Retina (tissue), 1 donor: Measurements from ENCODE around the gene TM2D1.
"Not testable (repeated sequence)": the region's sequence is repeated elsewhere in the genome, so short reads cannot be mapped to it uniquely, and the experiment has no call there.

Source experiments
- DNase-seq: peaks from one replicate; pipeline ENCODE4 v3.0.0-alpha.2; 2016

TM2D1 gene

DNA sequence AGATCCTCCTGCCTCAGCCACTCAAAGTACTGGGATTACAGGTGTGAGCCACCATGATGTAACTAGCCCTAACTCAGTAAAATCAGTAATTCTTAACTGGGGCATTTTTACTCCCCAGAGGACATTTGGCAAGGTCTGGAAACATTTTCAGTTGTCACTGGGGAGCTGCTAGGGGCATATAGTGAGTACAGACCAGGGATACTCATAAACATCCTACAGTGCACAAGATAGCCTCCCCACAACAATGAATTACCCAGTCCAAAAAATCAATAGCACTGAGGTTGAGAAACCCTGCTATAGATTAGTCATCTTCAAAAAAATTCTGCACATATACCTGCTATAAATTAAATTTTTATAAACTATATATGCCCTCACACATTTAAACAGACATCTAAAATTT is 13.0 kb downstream of the TM2D1 start:
- no peak for DNase-seq

DNA sequence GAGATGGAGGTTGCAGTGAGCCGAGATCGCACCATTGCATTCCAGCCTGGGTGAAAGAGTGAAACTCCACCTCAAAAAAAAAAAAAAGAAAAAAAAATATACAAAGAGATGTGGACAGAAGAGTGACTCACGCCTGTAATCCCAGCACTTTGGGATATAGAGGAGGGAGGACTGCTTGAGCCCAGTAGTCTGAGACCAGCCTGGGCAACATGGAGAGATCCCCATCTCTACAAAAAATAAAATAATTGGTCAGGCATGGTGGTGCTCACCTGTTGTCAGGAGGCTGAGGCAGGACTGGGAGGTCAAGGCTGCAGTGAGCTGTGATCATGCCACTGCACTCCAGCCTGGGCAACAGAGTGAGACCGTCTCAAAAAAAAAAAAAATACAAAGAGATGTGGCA is 13.7 kb downstream of the TM2D1 start:
- DNase-seq, result not testable (repeated sequence)

DNA sequence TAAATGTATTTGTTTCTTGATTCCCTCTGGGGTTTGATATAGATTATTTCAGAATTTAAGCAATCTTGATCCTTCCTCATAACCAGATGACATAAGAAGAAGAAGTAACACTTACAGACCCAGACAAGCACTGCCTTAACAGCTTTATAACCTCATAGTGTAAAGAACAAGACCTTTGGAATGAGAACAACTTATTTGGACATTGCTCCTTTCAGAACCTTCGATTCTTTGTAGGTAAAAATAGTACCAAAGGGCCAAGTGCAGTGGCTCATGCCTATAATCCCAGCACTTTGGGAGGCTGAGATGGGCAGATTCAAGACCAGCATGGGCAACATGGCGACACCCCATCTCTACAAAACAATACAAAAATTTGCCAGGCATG is 15.0 kb downstream of the TM2D1 start:
- DNase-seq, result no peak

DNA sequence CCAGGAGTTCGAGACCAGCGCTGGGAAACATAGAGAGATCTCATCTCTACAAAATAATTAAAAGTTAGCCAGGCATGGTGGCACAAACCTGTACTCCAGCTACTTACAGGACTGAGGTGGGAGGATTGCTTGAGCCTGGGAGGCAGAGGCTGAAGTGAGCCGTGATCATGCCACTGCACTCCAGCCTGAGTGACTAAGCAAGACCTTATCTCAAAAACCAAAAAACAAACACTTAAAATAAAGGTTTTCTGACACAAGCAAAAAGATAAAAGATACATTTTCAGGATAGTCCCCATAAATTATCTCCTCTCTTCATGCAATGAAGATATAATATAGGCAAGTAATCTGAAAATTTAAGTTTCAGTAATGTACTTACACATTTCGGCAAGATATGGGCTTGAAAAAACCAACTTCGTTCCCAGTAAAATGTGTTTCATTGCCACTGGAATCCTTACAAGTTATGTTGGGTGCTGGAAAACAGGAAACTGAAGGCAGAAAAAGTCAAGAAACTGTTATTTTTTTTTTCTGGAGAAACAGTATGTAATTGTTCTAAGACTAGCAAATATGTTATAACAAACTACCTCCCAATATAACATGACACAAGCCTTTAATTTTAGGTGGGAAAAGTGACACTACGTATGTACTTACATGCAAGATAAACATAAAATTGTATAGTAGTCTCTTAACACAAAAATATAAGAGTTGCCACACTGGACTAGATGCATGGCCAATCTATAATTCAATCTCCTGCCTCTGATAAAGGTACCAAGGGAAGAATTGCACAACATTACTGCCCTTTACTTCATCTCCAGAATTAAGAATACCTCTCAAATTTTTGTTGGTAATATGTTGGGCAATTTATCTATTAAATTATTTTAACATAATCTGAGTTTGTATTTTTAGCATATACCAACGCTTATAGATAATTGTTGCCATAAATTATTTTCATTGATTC is 15.7 kb downstream of the TM2D1 start:
- no peak for DNase-seq

DNA sequence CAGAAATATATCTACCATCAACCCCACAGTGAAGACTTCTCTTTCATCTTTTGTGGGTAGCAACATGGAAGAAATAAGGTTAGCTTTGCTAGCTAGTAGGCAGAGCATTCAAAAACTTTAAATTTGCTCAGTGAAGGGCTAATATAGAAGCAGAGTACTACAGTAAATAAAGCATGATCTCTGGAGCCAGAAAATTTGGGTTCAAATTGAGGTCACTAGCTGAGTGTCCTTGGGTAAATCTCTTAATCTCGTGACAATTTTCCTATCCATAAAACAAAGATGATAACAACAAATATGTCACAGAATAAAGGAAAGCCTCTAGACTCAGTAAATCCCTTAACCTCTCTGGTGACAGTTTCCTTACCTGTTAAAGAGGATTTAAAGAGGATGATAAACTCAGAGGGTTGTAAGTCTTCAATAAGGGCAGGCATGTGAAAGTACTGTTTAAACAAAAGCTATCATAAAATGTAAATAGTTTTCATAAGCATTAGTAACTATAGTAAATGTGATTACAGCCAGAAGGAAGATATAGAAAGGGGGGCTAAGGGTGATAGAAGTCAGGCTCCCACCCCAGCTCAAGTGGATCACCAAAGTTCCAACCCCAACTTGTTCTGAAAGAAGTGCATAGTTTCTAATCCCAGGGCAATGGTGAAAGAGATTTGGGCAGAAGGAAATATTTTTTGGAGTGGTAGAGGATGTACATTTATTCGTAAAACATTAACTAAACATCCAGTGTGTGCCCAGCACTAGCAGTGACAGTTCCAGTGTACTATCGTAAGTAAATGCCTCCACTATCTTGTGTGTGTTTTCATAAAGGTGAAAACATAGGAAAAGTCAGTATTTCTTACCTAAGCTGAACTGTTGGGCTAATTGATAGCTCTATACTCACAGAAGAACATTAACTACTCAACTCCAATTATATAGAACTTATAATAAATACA is 24.8 kb downstream of the TM2D1 start:
- no peak for DNase-seq

DNA sequence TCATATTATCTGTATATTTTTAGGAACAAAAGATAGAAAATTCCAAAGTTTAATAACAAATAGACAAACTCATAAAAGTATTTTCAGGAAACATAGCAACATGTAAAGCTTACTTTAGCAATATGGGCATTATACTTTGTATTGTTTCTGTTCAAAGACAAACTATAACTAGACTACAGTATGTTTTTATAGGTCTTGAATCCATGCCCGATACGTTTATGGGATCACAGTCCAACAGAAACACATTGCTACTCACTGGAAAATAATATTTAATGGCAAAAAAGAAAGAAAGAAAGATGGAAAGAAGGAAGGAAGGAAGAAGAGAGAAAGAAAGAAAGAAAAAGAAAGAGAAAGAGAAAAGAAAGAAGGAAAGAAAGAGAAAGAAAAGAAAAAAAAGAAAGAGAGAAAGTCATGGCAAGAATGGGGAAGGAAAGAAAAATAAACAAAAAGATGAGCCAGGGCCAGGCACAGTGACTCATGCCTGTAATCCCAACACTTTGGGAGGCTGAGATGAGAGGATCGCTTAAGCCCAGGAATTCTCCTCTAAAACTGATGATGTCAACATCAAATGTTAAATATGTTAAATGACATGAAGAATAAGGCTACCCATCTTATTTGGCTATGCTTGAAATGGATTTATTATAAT is 32.7 kb downstream of the TM2D1 start:
- DNase-seq, result no peak

DNA sequence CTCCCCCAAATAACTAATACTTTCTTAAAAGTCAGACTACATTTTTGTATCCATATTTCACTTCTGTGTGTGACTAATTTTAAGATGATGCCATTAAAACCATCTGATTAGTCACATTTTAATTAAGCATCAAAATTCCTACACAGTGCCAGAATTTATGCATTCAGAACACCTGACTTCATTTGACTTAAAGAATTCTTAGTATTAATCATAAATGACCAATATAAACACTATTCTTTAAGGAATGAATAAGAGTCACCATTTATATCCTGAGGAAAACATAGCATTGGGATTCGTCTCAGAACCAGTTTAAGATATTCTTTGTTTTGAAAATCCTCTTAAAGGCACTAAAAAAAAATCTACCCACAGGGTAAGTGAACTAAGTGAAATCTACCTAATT is 37.0 kb downstream of the TM2D1 start:
- DNase-seq, result no peak

DNA sequence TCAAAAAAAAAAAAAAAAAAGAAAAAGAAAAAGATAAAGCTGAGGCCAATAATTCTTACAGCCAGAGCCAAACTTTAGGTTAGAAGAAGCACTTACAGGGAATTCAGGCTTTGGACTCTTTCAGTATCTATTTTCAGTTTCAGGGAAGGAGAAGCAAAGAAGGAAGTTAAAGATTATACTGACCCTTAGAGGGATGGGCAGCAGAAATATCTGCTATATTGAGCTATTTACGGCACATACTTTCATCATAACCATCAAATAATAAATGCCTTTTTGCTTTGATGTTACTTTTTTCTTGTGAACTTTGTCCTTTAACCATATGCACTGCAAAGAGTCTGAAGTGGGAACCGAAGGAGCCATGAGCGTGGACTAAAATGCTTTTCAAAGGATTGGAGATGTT is 42.0 kb downstream of the TM2D1 start:
- no peak for DNase-seq

DNA sequence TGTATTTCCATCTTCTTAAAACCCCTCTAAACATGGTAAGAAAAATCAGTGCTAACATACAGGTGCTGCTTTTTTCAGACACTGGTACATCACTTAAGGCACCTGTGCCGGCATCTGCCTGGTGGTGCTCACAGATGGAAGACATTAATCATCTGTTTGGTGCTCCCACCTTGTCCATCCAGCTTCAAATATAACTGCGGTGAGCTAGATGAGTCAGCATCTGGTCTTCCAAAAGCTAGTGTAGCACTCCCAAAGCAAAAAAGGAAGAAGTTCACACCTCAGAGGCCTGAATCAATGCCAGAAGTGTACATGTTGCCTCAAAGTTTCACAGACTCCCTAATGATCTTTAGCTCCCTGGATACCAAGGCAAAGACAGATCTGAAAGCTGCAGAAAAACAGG is 44.4 kb downstream of the TM2D1 start:
- DNase-seq, result no peak

DNA sequence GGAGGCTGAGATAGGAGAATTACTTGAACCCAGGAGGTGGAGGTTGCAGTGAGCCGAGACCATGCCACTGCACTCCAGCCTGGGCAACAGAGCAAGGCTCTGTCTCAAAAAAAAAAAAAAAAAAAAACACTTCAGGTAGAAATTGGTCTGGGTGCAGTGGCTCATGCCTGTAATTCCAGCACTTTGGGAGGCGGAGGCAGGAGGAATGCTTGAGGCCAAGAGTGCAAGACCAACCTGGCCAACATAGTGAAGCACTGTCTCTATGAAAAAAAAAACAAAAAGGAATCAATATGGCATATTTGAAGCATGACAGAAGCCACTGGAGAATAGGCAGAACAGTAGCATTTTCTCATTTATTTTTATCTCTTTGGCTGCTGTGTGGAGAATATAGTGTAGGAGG is 48.1 kb downstream of the TM2D1 start:
- not testable (repeated sequence) for DNase-seq

DNA sequence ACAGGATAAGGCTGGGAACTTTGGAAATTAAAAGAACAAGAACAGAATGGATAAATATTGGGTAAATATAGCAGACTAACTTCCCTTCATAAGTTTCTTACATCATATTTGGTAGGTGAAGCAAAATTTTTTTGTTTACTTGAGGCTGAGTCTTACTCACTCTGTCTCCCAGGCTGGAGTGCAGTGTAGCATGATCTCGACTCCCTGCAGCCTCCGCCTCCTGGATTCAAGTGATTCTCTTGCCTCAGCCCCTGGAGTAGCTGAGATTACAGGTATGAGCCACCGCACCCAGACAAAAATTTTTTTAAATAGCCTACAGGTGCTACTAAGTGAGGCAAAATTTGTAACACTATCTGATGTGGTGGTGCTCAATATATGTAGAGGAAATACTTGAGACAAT is 50.7 kb downstream of the TM2D1 start:
- no peak for DNase-seq

DNA sequence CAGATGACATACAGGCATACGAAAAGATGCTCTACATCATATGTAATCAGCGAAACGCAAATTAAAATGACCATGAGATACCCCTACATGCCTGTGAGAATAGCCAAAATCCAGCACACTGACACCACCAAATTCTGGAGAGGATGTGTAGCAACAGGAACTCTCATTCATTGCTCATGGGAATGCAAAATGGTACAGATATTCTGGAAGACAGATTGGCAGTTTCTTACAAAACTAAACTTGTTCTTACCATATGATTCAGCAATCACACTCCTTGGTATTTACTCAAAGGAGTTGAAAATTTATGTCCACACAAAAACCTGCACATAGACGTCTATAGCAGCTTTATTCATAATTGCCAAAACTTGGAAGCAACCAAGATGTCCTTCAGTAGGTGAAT is 52.6 kb downstream of the TM2D1 start:
- DNase-seq, result no peak

DNA sequence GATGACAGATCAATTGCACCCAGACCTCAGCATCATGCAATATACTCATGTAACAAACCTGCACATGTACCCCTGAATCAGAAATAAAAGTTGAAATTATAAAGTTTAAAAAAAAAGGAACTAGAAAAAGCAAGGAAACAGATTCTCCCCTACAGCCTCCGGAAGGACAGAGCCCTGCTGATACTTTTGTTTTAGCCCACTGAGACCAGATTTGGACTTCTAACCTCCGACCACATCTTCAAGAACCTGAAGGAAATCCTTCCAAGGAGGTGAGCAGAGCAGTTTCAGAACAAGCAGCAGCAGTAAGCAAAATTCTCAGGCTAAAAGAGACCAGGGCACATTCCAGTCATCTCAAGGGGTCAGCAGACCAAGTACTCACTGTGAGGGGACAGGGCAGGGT is 54.5 kb downstream of the TM2D1 start:
- no peak for DNase-seq

DNA sequence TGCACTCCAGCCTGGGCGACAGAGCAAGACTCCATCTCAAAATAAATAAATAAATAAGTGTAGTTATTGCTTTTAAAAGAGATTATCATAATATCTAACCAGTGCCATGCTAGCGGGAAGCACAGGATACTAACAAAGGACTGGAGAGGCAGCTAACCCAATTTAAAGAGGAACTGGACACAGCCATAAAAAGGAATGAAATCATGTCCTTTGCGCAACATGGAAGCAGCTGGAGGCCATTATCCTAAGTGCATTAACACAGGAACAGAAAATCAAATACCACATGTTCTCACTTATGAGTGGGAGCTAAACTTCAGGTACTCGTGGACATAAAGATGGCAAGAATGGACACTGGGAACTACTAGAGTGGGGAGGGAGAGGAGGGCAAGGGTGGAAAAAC is 54.9 kb downstream of the TM2D1 start:
- DNase-seq, result no peak

DNA sequence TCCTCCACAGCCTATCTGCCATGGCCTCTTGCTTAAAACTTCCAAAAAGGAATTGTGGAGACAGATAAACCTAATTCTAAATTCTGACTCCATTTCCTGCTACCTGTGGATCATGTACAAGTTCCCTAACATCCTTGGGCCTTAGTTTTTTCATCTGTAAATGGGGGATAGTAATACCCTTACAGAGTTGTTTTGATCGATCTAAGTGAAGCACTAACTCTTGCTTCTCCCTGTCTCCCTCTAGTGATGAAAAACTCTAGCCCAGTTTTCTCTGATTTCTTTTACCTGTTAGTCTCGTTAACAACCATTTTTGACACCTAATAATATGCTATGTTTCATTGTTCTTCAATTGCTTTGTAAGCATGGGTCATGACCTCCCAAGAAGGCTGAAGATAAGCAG is 65.9 kb downstream of the TM2D1 start:
- no peak for DNase-seq

DNA sequence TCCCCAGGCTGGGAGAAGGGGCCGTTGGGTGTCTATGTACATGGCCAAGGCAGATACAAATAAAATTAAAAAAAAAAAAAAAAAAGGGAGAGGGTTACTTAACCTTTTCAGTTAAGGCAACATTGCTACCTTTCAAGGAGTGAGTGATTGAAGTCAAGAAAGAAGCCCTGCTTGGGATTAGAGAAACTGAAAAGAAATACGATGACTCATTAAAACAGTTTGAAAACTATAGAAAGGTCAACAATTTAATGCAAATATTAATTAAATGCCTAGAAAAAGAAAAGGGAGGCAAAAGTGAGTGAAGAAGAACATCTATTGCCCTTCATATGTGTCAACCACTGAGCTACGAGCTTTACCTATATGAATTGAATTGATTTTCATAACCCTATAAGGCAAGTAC is 69.5 kb downstream of the TM2D1 start:
- no peak for DNase-seq

DNA sequence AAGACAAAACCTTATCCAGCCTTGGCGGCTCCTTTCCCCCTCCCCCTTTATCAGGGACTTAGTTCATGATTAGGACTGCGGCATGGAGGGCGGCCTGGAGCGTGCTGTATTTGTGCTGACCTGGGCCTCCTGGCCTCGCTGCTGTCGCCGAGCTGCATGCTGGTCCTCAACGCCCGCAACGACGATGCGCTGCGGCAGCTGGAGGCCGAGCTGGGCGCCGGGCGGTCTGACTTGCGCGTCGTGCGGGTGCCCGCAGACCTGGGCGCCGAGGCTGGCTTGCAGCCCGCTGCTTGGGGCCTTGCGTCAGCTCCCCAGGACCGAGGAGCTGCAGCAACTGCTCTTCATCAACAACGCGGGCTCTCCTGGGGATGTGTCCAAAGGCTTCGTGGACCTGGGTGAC is 70.9 kb downstream of the TM2D1 start:
- no peak for DNase-seq

DNA sequence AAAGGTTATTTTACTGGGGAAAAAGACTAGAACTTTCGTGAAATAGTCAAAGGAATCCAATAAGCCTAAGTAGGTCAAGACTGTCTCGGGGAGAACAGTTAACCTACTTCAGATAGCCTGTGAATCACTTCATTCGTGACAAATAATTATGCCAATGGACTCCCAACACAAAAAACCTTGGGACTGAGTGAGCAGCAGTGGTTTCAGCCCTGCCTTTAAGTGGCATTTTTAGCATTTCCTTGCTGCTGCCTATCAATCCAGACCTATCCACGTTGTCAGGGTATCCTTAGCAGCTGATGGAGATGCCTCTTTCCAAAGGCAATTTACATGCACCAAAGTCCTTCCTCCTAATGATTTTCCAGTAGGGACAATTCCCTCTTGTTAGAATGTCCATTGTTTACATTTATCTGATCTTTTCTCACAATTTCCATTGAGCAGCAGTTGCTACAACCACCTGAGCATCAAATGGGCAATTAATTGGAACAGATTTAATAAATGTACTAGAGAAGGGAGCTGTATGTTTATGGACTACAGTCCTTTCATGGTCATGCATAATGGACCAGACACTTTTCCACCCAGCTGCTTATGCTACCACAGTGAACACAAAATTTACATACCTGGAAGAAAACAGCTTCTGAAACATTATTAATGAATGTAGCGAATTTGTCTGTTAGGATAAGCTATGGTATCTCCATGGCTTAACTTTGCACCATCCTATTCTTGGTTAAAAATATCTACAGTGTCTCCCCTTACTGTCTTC is 75.8 kb downstream of the TM2D1 start:
- no peak for DNase-seq

DNA sequence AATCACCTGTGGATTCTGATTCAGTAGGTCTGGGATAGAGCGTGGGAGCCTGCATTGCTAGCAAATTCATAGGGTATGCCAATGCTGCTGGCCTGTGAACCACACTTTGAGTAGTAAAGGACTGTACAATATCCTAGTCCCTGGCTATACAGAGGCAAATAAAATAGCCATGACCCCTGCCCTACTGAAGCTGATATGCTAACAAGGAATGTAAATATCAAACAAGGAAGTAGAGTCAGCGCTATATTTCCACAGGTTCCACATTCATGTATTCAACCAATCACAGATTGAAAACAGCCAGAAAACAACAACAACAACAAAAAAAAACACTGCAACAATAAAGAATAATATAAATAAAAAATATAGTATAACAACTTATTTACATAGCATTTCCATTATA is 77.8 kb downstream of the TM2D1 start:
- no peak for DNase-seq

DNA sequence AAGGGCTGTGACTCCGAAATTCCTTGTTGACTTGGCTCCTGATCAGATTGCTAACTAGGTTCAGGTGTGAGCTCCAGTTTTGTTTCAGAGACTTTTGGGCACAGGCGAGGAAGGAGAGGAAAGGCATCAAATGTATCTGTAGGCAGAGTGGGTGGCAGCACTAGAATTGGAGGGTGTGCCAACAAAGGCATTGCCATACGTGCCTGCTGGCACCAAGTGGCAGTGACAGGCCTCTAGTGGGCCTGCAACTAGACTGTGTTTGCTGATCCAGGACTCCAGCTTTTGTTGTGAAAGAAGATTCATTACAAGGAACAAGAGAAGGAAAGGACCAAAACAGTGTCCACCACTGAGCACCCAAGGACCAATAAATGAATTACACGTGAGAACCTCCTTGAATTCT is 79.5 kb downstream of the TM2D1 start:
- no peak for DNase-seq

DNA sequence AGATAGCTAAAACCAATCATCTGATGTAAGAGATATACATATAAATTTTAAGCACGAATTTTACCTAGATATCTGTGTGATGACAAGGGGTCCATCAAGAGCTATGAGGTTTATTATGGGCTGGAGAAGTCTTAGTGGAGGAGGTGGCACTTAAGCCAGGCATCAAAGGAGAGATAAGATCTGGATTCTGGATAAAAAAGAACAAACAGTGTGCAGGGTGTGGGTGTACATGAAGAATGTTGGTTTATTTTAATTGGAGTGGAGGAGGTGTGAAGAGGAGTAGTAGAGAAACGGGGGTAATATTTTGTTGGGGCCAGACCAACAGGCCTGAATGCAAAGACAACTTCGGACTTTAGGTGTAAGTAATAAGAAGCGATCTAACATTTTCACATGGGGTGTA is 80.6 kb downstream of the TM2D1 start:
- no peak for DNase-seq

DNA sequence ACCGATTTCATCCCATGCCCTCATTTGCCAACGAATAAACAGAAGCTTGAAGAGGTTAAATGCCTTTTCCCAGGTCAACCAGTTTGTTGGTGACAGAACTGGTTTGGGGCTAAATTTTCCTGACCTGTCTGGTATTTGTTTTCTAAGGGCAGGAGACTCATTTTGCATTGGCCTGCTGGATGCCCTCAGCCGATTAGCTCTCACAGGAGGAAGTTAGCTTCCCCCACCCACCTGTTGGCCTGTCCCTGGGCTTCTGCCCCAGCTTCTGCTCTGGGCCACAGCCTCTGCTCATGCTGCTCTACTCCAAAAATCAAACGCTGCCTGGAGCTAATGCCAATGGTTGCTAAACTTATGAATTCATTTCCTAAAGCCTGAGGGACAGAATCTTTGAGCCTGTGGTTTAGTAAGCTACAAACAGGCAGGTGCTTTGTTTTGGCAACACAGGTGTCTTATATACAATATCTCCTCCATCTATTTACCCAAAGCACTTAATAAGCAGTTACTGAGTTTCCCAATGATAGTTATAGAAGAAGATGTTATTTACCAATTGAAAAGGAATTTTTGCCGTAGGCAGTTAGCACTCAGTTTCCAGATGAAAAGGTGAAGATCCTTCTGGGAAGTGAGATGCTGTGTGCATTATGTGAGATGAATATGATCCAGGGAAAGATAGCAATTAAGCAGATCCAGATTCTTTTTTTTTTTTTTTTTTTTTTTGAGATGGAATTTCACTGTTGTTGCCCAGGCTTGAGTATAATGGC is 82.3 kb downstream of the TM2D1 start:
- no peak for DNase-seq
